IMR-90 (cell line): Measurements from ENCODE around the gene GCDH. TPM values are rescaled to one million over a fixed set of nuclear protein-coding genes. Genes with fewer than 3 reads are reported as not detected.

Source experiments
- ATAC-seq: fragments of 200-7000 bp; cut with Tn5 transposase; 2 replicates; pipeline ENCODE4 v1.9.1; 2020; ENCODE audit warnings: low read depth, mild to moderate bottlenecking, moderate library complexity
- BruUV-seq: library from RNA; stranded (reverse); fragments of 400-500 nt; replicated peaks from 2 replicates; lab custom pipeline; 2021; lab: Mats Ljungman, UMichigan
- CTCF ChIA-PET: fragments of 300-600 bp; formaldehyde crosslinking; extraction: SDS; loops from one replicate; lab custom pipeline; 2021; ENCODE audit warnings: antibody characterized with exemption; lab: Yijun Ruan, JAX
- POLR2A ChIA-PET: fragments of 300-600 bp; sonication (Branson Sonifier 250); formaldehyde crosslinking; loops from one replicate; lab custom pipeline; 2022; ENCODE audit warnings: antibody characterized with exemption; ENCODE audit not compliant: unreplicated experiment; lab: Charles Lee
- DNase-seq: peaks from one replicate; pipeline ENCODE4 v3.0.0; 2013
- H2AFZ ChIP-seq: replicated peaks from 2 replicates; pipeline ENCODE3; 2013; ENCODE audit warnings: low read length, mild to moderate bottlenecking; ENCODE audit not compliant: poor library complexity
- H2AK5ac ChIP-seq: 2 replicates; pipeline ENCODE4 v1.6.1; 2013; ENCODE audit warnings: low read depth, low read length, inconsistent platforms
- H2AK9ac ChIP-seq: replicated peaks from 2 replicates; pipeline ENCODE3; 2013; ENCODE audit warnings: mild to moderate bottlenecking, low read depth, low read length, moderate library complexity; ENCODE audit not compliant: poor library complexity
- H2BK120ac ChIP-seq: 2 replicates; pipeline ENCODE4 v1.6.1; 2013; ENCODE audit warnings: low read depth, low read length, inconsistent platforms
- H2BK15ac ChIP-seq: 3 replicates; pipeline ENCODE4 v1.6.1; 2013; ENCODE audit warnings: low read depth, low read length, inconsistent platforms
- H2BK20ac ChIP-seq: 2 replicates; pipeline ENCODE4 v1.6.1; 2013; ENCODE audit warnings: low read depth, mild to moderate bottlenecking, inconsistent platforms, low read length, moderate library complexity
- H2BK5ac ChIP-seq: 2 replicates; pipeline ENCODE4 v1.6.1; 2013; ENCODE audit warnings: mild to moderate bottlenecking, low read depth, low read length, inconsistent platforms; ENCODE audit not compliant: poor library complexity, severe bottlenecking
- H3K14ac ChIP-seq: replicated peaks from 2 replicates; pipeline ENCODE4 v1.6.1; 2013; ENCODE audit warnings: low read depth, low read length, inconsistent platforms
- H3K18ac ChIP-seq: 2 replicates; pipeline ENCODE4 v1.6.1; 2013; ENCODE audit warnings: low read depth, low read length, control low read depth
- H3K23ac ChIP-seq: 2 replicates; pipeline ENCODE4 v1.6.1; 2013; ENCODE audit warnings: low read depth, low read length, inconsistent platforms
- H3K27ac ChIP-seq: 2 replicates; pipeline ENCODE4 v1.5.1; 2013; ENCODE audit warnings: mild to moderate bottlenecking, control low read depth, low read length; ENCODE audit not compliant: insufficient read depth
- H3K27me3 ChIP-seq: 2 replicates; pipeline ENCODE4 v1.6.1; 2013; ENCODE audit warnings: low read length; ENCODE audit not compliant: control insufficient read depth, insufficient read depth
- H3K36me3 ChIP-seq: 2 replicates; pipeline ENCODE4 v1.6.1; 2013; ENCODE audit warnings: low read length, mixed read lengths; ENCODE audit not compliant: control insufficient read depth, insufficient read depth
- H3K4ac ChIP-seq: 2 replicates; pipeline ENCODE4 v1.6.1; 2013; ENCODE audit warnings: low read depth, low read length, inconsistent platforms
- H3K4me1 ChIP-seq: 2 replicates; pipeline ENCODE4 v1.6.1; 2013; ENCODE audit warnings: low read length, mixed read lengths; ENCODE audit not compliant: control insufficient read depth, insufficient read depth
- H3K4me2 ChIP-seq: 2 replicates; pipeline ENCODE4 v1.6.1; 2013; ENCODE audit warnings: low read depth, mild to moderate bottlenecking, control low read depth, low read length, moderate library complexity
- H3K4me3 ChIP-seq: 2 replicates; pipeline ENCODE4 v1.5.1; 2013; ENCODE audit warnings: low read depth, mild to moderate bottlenecking, control low read depth, low read length, moderate library complexity; ENCODE audit not compliant: insufficient read depth
- H3K56ac ChIP-seq: 2 replicates; pipeline ENCODE4 v1.6.1; 2013; ENCODE audit warnings: low read length, inconsistent platforms; ENCODE audit not compliant: insufficient read depth; ENCODE audit errors: extremely low read depth
- H3K79me1 ChIP-seq, 2 experiments: 2 replicates each; pipeline ENCODE4 v1.6.1; 2013; ENCODE audit warnings: low read length in 2 of 2, inconsistent platforms in 1 of 2, low read depth in 1 of 2
- H3K9ac ChIP-seq: 2 replicates; pipeline ENCODE4 v1.6.1; 2013; ENCODE audit warnings: low read depth, low read length, control low read depth
- H3K9me1 ChIP-seq: 2 replicates; pipeline ENCODE4 v1.6.1; 2013; ENCODE audit warnings: low read length, inconsistent platforms; ENCODE audit not compliant: insufficient read depth
- H3K9me3 ChIP-seq: 2 replicates; pipeline ENCODE4 v1.6.1; 2013; ENCODE audit warnings: low read length; ENCODE audit not compliant: control insufficient read depth, insufficient read depth
- H4K20me1 ChIP-seq: 2 replicates; pipeline ENCODE4 v1.6.1; 2013; ENCODE audit warnings: low read length, inconsistent platforms; ENCODE audit not compliant: insufficient read depth
- H4K5ac ChIP-seq: 2 replicates; pipeline ENCODE4 v1.6.1; 2013; ENCODE audit warnings: mild to moderate bottlenecking, low read depth, low read length, control low read depth
- H4K8ac ChIP-seq, 2 experiments: 2 replicates each; pipeline ENCODE4 v1.6.1; 2013; ENCODE audit warnings: low read depth in 2 of 2, low read length in 2 of 2, control low read depth in 1 of 2, inconsistent platforms in 1 of 2
- H4K91ac ChIP-seq: 2 replicates; pipeline ENCODE4 v1.6.1; 2013; ENCODE audit warnings: low read depth, low read length, inconsistent platforms; ENCODE audit not compliant: insufficient read depth
- BHLHE40 ChIP-seq: fragments of 150-350 bp; IDR thresholded peaks from 2 replicates; pipeline ENCODE4 v1.6.1; 2016; ENCODE audit warnings: mild to moderate bottlenecking, low read depth, low read length
- CEBPB ChIP-seq: IDR thresholded peaks from 2 replicates; pipeline ENCODE4 v1.6.1; 2012; ENCODE audit warnings: low read depth, low read length, improper control_type of control experiment
- MAFK ChIP-seq: IDR thresholded peaks from 2 replicates; pipeline ENCODE4 v1.6.1; 2012; ENCODE audit warnings: low read depth, low read length, improper control_type of control experiment
- MAZ ChIP-seq: IDR thresholded peaks from 2 replicates; pipeline ENCODE4 v1.6.1; 2012; ENCODE audit warnings: low read depth, mild to moderate bottlenecking, low read length, improper control_type of control experiment, moderate library complexity, borderline replicate concordance
- MXI1 ChIP-seq: IDR thresholded peaks from 2 replicates; pipeline ENCODE4 v1.6.1; 2012; ENCODE audit warnings: low read depth, mild to moderate bottlenecking, low read length, moderate library complexity, borderline replicate concordance
- NFE2L2 ChIP-seq: fragments of 150-350 bp; IDR thresholded peaks from 2 replicates; pipeline ENCODE4 v1.6.1; 2016; ENCODE audit warnings: low read depth, mild to moderate bottlenecking, low read length
- POLR2A ChIP-seq: IDR thresholded peaks from 2 replicates; pipeline ENCODE4 v1.6.1; 2012; ENCODE audit warnings: mild to moderate bottlenecking, low read depth, low read length
- RAD21 ChIP-seq: IDR thresholded peaks from 2 replicates; pipeline ENCODE4 v1.6.1; 2012; ENCODE audit warnings: low read length, improper control_type of control experiment
- RCOR1 ChIP-seq: IDR thresholded peaks from 2 replicates; pipeline ENCODE4 v1.6.1; 2012; ENCODE audit warnings: mild to moderate bottlenecking, low read length, improper control_type of control experiment; ENCODE audit not compliant: insufficient replicate concordance
- RFX5 ChIP-seq: IDR thresholded peaks from 2 replicates; pipeline ENCODE4 v1.8.0; 2012; ENCODE audit warnings: low read depth, mild to moderate bottlenecking, low read length, moderate library complexity
- SMC3 ChIP-seq: fragments of 150-350 bp; IDR thresholded peaks from 2 replicates; pipeline ENCODE4 v1.6.1; 2016; ENCODE audit warnings: low read depth, mild to moderate bottlenecking, antibody characterized with exemption, low read length, moderate library complexity
- WGBS, 2 experiments: methylation state at CpG; one replicate each; pipeline versions ENCODE4 v1.1.5 to v1.1.7; 2013; ENCODE audit warnings: missing lambda C conversion rate in 2 of 2; ENCODE audit not compliant: insufficient read length in 1 of 2; ENCODE audit errors: extremely low coverage in 2 of 2; 5-methylcytosine and 5-hydroxymethylcytosine counted together
- dilution Hi-C: fragments of 300-500 bp; cut with HindIII; formaldehyde crosslinking; loops from one replicate; pipeline ENCODE4 v1.14.3; 2018; ENCODE audit warnings: low sequenced_read_pairs; ENCODE audit not compliant: unreplicated experiment
- in situ Hi-C: fragments of 300-500 bp; cut with MboI; formaldehyde crosslinking; loops from 3 replicates; pipeline ENCODE4 v1.14.3; 2019; ENCODE audit warnings: low sequenced_read_pairs, inconsistent platforms, mixed read lengths
- intact Hi-C: fragments of 100-400 bp; cut with micrococcal nuclease; formaldehyde crosslinking; loops from 2 replicates; pipeline ENCODE4 v1.10.0; 2022
- polyA plus RNA-seq, 3 experiments: library from polyadenylated mRNA; depleted of rRNA; stranded (reverse); fragments of >200 nt; gene quantifications; 2 replicates each; pipeline ENCODE4 v1.2.3, GENCODE V29; 2012; ENCODE audit warnings: low replicate concordance in 1 of 3
- total RNA-seq: library from RNA; depleted of rRNA; stranded (reverse); fragments of >200 nt; gene quantifications from 2 replicates; pipeline ENCODE4 v1.2.3, GENCODE V29; 2012
- TF ChIP-seq, protein P1 (sequence below): conservative IDR thresholded peaks from 2 replicates; pipeline ENCODE4 v1.5.1; 2012; ENCODE audit warnings: mild to moderate bottlenecking, low read depth, low read length, improper control_type of control experiment
- TF ChIP-seq, protein P2 (sequence below): fragments of 150-350 bp; IDR thresholded peaks from 2 replicates; pipeline ENCODE4 v1.6.1; 2016; ENCODE audit warnings: low read depth, mild to moderate bottlenecking, low read length, moderate library complexity, borderline replicate concordance
- TF ChIP-seq, protein P3 (sequence below): fragments of 150-350 bp; IDR thresholded peaks from 2 replicates; pipeline ENCODE4 v1.6.1; 2017; ENCODE audit warnings: mild to moderate bottlenecking, antibody characterized with exemption, low read length, low read depth

Gene GCDH
- total and polyA plus RNA-seq, 2 of the 4 experiments (the other 2 are of a cell fraction) = 27.7 to 41.6 TPM

DNA sequence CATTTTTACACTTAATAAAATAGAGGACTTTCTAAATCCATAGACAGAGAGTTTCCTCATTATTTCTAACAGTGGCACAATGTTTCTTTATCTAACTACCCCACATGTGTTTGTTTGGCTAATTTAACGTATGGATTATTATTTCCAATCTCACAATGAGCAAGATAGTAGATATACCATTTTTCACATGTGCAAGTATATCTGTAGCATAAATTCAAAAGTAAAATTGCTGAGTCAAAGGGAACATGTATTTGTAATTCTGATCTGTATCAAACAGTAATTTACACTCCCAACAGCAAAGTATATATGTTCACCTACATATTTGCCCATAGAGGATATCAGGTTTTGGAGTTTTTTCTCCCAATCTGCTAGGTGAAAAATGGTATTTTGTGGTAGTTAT, 34.3 kb upstream of the GCDH start:
- TF ChIP-seq, protein P1, sequence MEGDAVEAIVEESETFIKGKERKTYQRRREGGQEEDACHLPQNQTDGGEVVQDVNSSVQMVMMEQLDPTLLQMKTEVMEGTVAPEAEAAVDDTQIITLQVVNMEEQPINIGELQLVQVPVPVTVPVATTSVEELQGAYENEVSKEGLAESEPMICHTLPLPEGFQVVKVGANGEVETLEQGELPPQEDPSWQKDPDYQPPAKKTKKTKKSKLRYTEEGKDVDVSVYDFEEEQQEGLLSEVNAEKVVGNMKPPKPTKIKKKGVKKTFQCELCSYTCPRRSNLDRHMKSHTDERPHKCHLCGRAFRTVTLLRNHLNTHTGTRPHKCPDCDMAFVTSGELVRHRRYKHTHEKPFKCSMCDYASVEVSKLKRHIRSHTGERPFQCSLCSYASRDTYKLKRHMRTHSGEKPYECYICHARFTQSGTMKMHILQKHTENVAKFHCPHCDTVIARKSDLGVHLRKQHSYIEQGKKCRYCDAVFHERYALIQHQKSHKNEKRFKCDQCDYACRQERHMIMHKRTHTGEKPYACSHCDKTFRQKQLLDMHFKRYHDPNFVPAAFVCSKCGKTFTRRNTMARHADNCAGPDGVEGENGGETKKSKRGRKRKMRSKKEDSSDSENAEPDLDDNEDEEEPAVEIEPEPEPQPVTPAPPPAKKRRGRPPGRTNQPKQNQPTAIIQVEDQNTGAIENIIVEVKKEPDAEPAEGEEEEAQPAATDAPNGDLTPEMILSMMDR = no peak
- TF ChIP-seq RFX5 (no peak), BHLHE40 (no peak), SMC3 (no peak), MAZ (no peak), NFE2L2 (no peak), RAD21 (no peak), RCOR1 (no peak), CEBPB (no peak), MXI1 (no peak), MAFK (no peak), POLR2A (no peak)
- TF ChIP-seq, protein P2, sequence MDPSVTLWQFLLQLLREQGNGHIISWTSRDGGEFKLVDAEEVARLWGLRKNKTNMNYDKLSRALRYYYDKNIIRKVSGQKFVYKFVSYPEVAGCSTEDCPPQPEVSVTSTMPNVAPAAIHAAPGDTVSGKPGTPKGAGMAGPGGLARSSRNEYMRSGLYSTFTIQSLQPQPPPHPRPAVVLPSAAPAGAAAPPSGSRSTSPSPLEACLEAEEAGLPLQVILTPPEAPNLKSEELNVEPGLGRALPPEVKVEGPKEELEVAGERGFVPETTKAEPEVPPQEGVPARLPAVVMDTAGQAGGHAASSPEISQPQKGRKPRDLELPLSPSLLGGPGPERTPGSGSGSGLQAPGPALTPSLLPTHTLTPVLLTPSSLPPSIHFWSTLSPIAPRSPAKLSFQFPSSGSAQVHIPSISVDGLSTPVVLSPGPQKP = no peak
- TF ChIP-seq, protein P3, sequence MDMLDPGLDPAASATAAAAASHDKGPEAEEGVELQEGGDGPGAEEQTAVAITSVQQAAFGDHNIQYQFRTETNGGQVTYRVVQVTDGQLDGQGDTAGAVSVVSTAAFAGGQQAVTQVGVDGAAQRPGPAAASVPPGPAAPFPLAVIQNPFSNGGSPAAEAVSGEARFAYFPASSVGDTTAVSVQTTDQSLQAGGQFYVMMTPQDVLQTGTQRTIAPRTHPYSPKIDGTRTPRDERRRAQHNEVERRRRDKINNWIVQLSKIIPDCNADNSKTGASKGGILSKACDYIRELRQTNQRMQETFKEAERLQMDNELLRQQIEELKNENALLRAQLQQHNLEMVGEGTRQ = no peak
- no peaks in the 10 kb centered on the region for H3K36me3 ChIP-seq
- H4K5ac ChIP-seq = no peak overlapping the region
- no peak overlapping the region for H2BK15ac ChIP-seq
- dilution Hi-C loops = no loop called here
- no peak overlapping the region for H2AK9ac ChIP-seq
- H2BK5ac ChIP-seq = no peak overlapping the region
- intact Hi-C loops = no loop called here
- no peak overlapping the region for H3K4me3 ChIP-seq
- H4K91ac ChIP-seq = no peak overlapping the region
- WGBS, 2 experiments = no CpG with 5 or more reads among the region's 1 CpG
- ATAC-seq = no peak
- no peak overlapping the region for H2BK120ac ChIP-seq
- no peak overlapping the region for H3K23ac ChIP-seq
- H4K8ac ChIP-seq = no peak overlapping the region
- POLR2A ChIA-PET = no interaction called here
- H4K20me1 ChIP-seq = no peaks in the 10 kb centered on the region
- H3K14ac ChIP-seq = no peak overlapping the region
- no peak overlapping the region for H3K56ac ChIP-seq
- no peaks in the 10 kb centered on the region for H3K79me1 ChIP-seq
- H3K4ac ChIP-seq = no peak overlapping the region
- no peak overlapping the region for H3K27ac ChIP-seq
- no peak overlapping the region for H3K9ac ChIP-seq
- H3K9me3 ChIP-seq = no peaks in the 10 kb centered on the region
- in situ Hi-C loops = no loop called here
- no peak overlapping the region for H3K4me2 ChIP-seq
- no peak overlapping the region for H2AK5ac ChIP-seq
- no peak overlapping the region for H2AFZ ChIP-seq
- BruUV-seq = no TSS peak
- no peak overlapping the region for H2BK20ac ChIP-seq
- no peak overlapping the region for H3K18ac ChIP-seq
- no peak for DNase-seq
- CTCF ChIA-PET = no interaction called here
- no peaks in the 10 kb centered on the region for H3K9me1 ChIP-seq
- no peaks in the 10 kb centered on the region for H3K4me1 ChIP-seq
- H3K27me3 ChIP-seq = no peaks in the 10 kb centered on the region; the same call in 1 of the 2 replicates
